RWPE1 (cell line): ENCODE measurements around the gene ARNT2.

Source experiments
- CTCF ChIA-PET: fragments of 350-600 bp; sonication (Branson Sonifier 250); formaldehyde crosslinking; extraction: SDS; loops from one replicate; lab custom pipeline; 2021; lab: Yijun Ruan, JAX
- POLR2A ChIA-PET: fragments of 400-600 bp; formaldehyde crosslinking; extraction: SDS; loops from one replicate; lab custom pipeline; 2020; ENCODE audit warnings: antibody characterized with exemption; ENCODE audit not compliant: low non-redundant PET; lab: Yijun Ruan, JAX
- DNase-seq: peaks from one replicate; pipeline ENCODE4 v3.0.0; 2012; ENCODE audit warnings: low spot score
- H3K27ac ChIP-seq: fragments of 450-650 bp; 2 replicates; pipeline ENCODE4 v1.5.1; 2017
- CTCF ChIP-seq: fragments of 450-650 bp; conservative IDR thresholded peaks from 2 replicates; pipeline ENCODE4 v1.5.1; 2017; ENCODE audit warnings: low read depth, mild to moderate bottlenecking

Gene ARNT2

GRCh38 chr15:80458580-80458979 is 54.4 kb downstream of the ARNT2 start:
- CTCF ChIA-PET: interaction anchor here (0.6 kb wide), 1 partner anchor 523 kb away, joined by 3 read pairs; no protein-coding TSS in a partner anchor
- DNase-seq: no peak
- POLR2A ChIA-PET: no interaction called here
- TF ChIP-seq CTCF: no peak
- no peak overlapping the region for H3K27ac ChIP-seq

DNA sequence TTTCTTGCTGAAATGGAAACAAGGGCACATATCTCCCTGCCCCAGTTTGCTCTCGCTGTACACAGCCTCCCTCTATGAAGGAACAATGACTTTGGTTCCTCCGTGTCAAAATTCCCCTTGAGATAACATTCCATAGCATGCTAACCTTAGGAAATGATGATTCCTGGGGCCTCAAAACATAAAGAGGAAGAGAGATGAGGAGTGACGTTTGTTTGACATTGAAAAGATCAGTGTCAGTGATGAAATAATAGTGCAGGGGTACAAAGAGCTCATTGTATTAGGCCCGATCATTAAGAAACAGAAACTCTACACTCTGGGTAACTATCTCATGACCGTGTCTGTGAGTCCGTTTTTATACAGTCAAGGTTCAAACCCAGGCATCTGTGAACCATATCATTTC is 55.2 kb downstream of the ARNT2 start:
- POLR2A ChIA-PET: no interaction called here
- no peak for TF ChIP-seq CTCF
- no peak overlapping the region for H3K27ac ChIP-seq
- CTCF ChIA-PET: no interaction called here
- DNase-seq: no peak

DNA sequence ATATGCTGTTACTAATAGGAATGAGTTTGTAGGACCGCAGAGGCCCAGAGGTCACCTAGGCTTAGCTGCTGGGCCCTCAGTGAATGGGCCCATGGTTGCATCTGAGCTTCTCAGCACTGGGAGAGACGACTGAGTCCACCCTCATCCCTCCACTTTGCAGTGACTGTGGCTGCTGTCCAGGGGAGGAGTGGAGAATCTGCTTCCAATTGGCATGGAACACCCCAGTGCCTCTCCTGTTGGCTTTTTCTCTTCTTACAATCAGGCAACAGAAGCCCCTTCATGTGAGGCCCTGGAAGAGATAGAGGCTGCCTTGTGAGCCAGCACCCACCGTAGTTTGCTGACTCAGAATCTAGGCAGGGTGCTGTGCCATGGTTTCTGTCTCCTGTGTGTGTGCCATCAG is 55.6 kb downstream of the ARNT2 start:
- TF ChIP-seq CTCF: no peak
- no peak for DNase-seq
- POLR2A ChIA-PET: no interaction called here
- CTCF ChIA-PET: interaction anchor here (0.5 kb wide), 1 partner anchor 319 kb away, joined by 4 read pairs; the partner anchor contains the start of gene CEMIP
- H3K27ac ChIP-seq: no peak overlapping the region

DNA sequence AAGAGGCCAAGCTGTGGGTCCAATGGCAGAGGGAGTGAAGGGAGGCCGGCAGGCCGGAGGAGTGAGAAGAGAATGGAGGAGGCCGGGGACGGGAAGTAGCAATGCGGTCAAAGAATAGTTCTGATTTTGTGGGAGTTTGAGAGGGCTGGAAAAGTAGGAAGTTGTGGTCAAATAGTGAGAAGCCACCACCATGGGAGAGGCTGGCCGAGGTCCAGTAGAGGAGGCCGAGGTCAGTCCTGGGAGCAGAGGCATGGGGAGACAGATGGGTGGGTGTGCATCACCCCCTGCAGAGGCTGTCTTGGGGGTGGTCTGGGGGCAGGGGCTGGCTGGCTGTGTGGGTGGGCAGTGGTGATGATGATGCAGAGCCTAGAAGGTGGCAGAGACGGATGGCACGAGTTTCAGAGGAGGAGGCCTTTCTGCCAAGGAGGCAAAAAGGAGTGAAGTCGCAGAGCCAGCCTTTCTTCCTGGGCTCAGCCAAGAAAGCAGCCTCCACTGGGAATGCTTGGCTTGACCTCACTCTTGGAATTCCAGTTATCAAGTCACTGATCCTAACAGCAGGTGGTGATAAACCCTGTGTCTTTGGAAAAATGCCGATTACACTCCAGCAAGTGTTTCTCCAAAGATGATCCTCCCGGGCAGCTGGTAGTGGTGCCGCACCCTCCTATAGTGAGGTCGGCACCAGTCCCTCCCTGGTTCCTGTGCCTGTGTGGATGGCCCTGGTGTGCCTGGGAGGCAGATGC is 57.3 kb downstream of the ARNT2 start:
- TF ChIP-seq CTCF: no peak
- CTCF ChIA-PET: interaction anchor here (1.1 kb wide), 1 partner anchor 318 kb away, joined by 5 read pairs; the partner anchor contains the start of gene CEMIP
- H3K27ac ChIP-seq: no peak overlapping the region
- DNase-seq: no peak
- POLR2A ChIA-PET: no interaction called here

DNA sequence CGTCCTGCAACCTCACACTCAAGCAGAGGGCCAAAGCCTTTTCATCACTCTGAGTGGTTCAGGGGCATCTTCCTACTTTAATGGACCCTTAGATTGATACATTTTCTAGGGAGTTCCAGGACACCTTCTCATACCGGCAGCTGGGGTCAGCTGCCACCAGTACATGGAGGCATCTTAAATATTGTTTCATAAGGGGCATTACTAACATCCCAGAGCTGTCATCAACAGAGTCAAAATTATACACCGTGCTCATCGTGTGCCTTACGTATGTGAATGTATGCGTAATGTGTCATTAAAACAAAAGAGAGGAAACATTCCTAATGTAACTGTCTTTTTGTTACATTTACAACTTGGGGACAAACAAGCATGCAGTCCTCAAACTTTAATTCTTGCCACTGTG is 57.9 kb downstream of the ARNT2 start:
- CTCF ChIA-PET: interaction anchor here (1.1 kb wide), 1 partner anchor 43 kb away, joined by 3 read pairs; no protein-coding TSS in a partner anchor
- no peak overlapping the region for H3K27ac ChIP-seq
- no peak for DNase-seq
- no peak for TF ChIP-seq CTCF
- POLR2A ChIA-PET: no interaction called here

- DNase-seq: no peak
- no peak overlapping the region for H3K27ac ChIP-seq
- TF ChIP-seq CTCF: no peak
- ChIA-PET POLR2A (no interaction called here), CTCF (interaction anchor here (1.1 kb wide), 1 partner anchor 44 kb away, joined by 3 read pairs; no protein-coding TSS in a partner anchor)
Observed at GRCh38 chr15:80462836-80463512, 58.8 kb downstream of the ARNT2 start.
